Tibial nerve (tissue), 4 donors: ENCODE results near the gene PHACTR4. TPM values are rescaled to one million over a fixed set of nuclear protein-coding genes. Genes with fewer than 3 reads are reported as not detected.

ENCODE experiments used
- DNase-seq, 2 donors: peaks; one replicate each; pipeline ENCODE4 v3.0.0-alpha.2; 2019; ENCODE audit warnings: low spot score in 2 of 2
- H3K27ac ChIP-seq, 4 donors: fragments of 200-600 bp; sonication (generic) in 3 of 4; one replicate each; pipeline ENCODE4 v1.5.1; 2017 to 2019; ENCODE audit warnings: mild to moderate bottlenecking in 1 of 4
- H3K27me3 ChIP-seq, 2 donors: fragments of 200-600 bp; sonication (generic) in 1 of 2; one replicate each; pipeline versions ENCODE4 v1.5.1 to v1.6.0; 2017 to 2019
- H3K36me3 ChIP-seq, 3 donors: fragments of 200-600 bp; sonication (generic); one replicate each; pipeline ENCODE4 v1.5.1; 2018 to 2019
- H3K4me1 ChIP-seq, 4 donors: fragments of 200-600 bp; sonication (generic) in 3 of 4; one replicate each; pipeline ENCODE4 v1.5.1; 2017 to 2019
- H3K4me3 ChIP-seq, 4 donors: fragments of 200-600 bp; sonication (generic) in 3 of 4; one replicate each; pipeline ENCODE4 v1.5.1; 2017 to 2019; ENCODE audit warnings: mild to moderate bottlenecking in 1 of 4, moderate library complexity in 1 of 4
- H3K9me3 ChIP-seq, 4 donors: fragments of 200-600 bp; sonication (generic) in 3 of 4; one replicate each; pipeline ENCODE4 v1.5.1; 2017 to 2019
- CTCF ChIP-seq, 5 experiments: fragments of 200-600 bp in 3 of 5; fragments of 450-650 bp in 2 of 5; sonication (generic) in 3 of 5; IDR thresholded peaks; one replicate each; pipeline ENCODE4 v1.5.1; 2016 to 2019; ENCODE audit warnings: antibody characterized with exemption in 5 of 5, mild to moderate bottlenecking in 3 of 5, moderate library complexity in 2 of 5
- EP300 ChIP-seq, 2 donors: sonication (generic); formaldehyde crosslinking; IDR thresholded peaks; one replicate each; pipeline ENCODE4 v1.6.1; 2017; ENCODE audit warnings: antibody characterized with exemption in 2 of 2, mild to moderate bottlenecking in 1 of 2
- POLR2A ChIP-seq, 2 donors: fragments of 450-650 bp; IDR thresholded peaks; one replicate each; pipeline ENCODE4 v1.6.1; 2017; ENCODE audit warnings: antibody characterized with exemption in 2 of 2, mild to moderate bottlenecking in 2 of 2, moderate library complexity in 2 of 2
- WGBS, 2 donors: methylation state at CpG; one replicate each; pipeline ENCODE4 v1.1.5; 2018; 5-methylcytosine and 5-hydroxymethylcytosine counted together
- total RNA-seq, 4 donors: library from RNA; depleted of rRNA; stranded (reverse); fragments of >200 nt; gene quantifications; one replicate each; pipeline ENCODE4 v1.1.0, GENCODE V29; 2016

The PHACTR4 gene
- total RNA-seq, 4 donors from 2014 or later = 25.1 to 38.7 (median 33.6) TPM

GRCh38 chr1:28526886-28527285 lies 157.3 kb downstream of the PHACTR4 start:
- no peak for TF ChIP-seq EP300 (IDR thresholded peaks at IDR 0.05)
- no peak for TF ChIP-seq CTCF (IDR thresholded peaks at IDR 0.05)
- TF ChIP-seq POLR2A (IDR thresholded peaks at IDR 0.05) = no peak
- 91 to 96% methylated on average over 9 of the region's 9 CpGs for WGBS, 2 donors
- Histone ChIP-seq H3K36me3 (peaks cover 0 to 19% (median 0%) of the 10 kb centered on the region in 3 donors), H3K27ac (no peak overlapping the region), H3K4me1 (no peaks in the 10 kb centered on the region), H3K27me3 (no peaks in the 10 kb centered on the region), H3K4me3 (no peak overlapping the region), H3K9me3 (no peaks in the 10 kb centered on the region)
- DNase-seq = no peak

DNA sequence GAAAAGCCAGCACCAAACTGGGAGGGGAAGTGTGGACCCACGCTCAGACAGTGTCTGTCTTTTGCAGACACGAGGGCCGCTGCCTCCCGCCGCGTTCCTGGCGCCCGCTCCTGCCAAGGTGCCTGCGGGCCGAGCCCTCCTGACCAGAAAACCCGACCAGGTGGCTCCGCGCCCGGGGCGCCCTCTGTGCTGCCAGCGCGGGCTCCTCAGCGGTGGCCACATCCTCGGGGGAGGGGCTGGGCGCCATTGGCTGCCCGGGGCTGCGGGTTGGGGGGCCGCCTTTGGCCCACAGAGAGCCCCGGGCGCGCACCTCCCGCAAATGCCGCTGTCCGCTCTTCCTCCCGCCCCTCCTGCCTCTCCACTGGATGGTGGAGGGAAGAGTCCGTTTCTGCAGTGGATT lies 160.9 kb downstream of the PHACTR4 start:
- DNase-seq = no peak
- Histone ChIP-seq H3K27ac (no peak overlapping the region), H3K4me3 (no peak overlapping the region), H3K27me3 (no peaks in the 10 kb centered on the region), H3K4me1 (no peaks in the 10 kb centered on the region), H3K9me3 (no peaks in the 10 kb centered on the region), H3K36me3 (peaks cover 0 to 45% (median 0%) of the 10 kb centered on the region in 3 donors)
- TF ChIP-seq POLR2A (IDR thresholded peaks at IDR 0.05) (no peak), CTCF (IDR thresholded peaks at IDR 0.05) (no peak), EP300 (IDR thresholded peaks at IDR 0.05) (no peak)
- 93 to 97% methylated on average over 12 to 15 of the region's 31 CpGs for WGBS, 2 donors

DNA sequence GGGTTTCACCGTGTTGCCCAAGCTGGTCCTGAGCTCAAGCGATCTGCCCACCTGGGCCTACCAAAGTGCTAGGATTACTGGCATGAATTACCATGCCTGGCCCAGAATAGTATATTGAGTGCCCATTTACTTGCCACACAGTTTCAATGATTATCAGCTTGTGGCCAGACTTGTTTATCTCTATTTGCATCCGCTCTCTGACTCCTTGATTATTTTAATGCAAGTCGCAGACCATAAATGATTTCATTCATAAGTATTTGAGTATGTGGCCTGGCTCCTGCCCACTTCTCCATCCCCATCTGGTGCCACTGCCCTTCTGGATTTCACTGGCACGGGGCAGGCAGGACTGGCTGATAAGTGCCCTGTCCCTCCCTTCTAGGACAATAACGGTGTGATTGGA lies 165.1 kb downstream of the PHACTR4 start:
- Histone ChIP-seq H3K36me3 (peaks cover 0 to 76% (median 0%) of the 10 kb centered on the region in 3 donors), H3K4me3 (no peak overlapping the region), H3K27me3 (no peaks in the 10 kb centered on the region), H3K9me3 (no peaks in the 10 kb centered on the region), H3K4me1 (no peaks in the 10 kb centered on the region), H3K27ac (no peak overlapping the region)
- no peak for TF ChIP-seq POLR2A (IDR thresholded peaks at IDR 0.05)
- no peak for DNase-seq
- 90 to 94% methylated on average over 6 of the region's 6 CpGs for WGBS, 2 donors

- no peak for TF ChIP-seq POLR2A (IDR thresholded peaks at IDR 0.05)
- TF ChIP-seq EP300 (IDR thresholded peaks at IDR 0.05) = no peak
- no peak for TF ChIP-seq CTCF (IDR thresholded peaks at IDR 0.05)
- no peak for DNase-seq
- 83 to 100% methylated on average over 6 of the region's 6 CpGs for WGBS, 2 donors
- Histone ChIP-seq H3K27ac (no peak overlapping the region), H3K4me3 (no peak overlapping the region), H3K9me3 (no peaks in the 10 kb centered on the region), H3K27me3 (no peaks in the 10 kb centered on the region), H3K4me1 (no peaks in the 10 kb centered on the region), H3K36me3 (peaks cover 0 to 74% (median 0%) of the 10 kb centered on the region in 3 donors)
Measured at GRCh38 chr1:28535180-28535579, 165.6 kb downstream of the PHACTR4 start.

- H3K36me3 ChIP-seq = peaks cover 0 to 50% (median 0%) of the 10 kb centered on the region in 3 donors
- H3K4me1 ChIP-seq = no peaks in the 10 kb centered on the region
- H3K27ac ChIP-seq = no peak overlapping the region
- no peak for TF ChIP-seq CTCF (IDR thresholded peaks at IDR 0.05)
- no peak for TF ChIP-seq EP300 (IDR thresholded peaks at IDR 0.05)
- TF ChIP-seq POLR2A (IDR thresholded peaks at IDR 0.05) = no peak
- no peaks in the 10 kb centered on the region for H3K27me3 ChIP-seq
- no peaks in the 10 kb centered on the region for H3K9me3 ChIP-seq
- no peak overlapping the region for H3K4me3 ChIP-seq
- WGBS, 2 donors = 87 to 88% methylated on average over 8 of the region's 8 CpGs
- DNase-seq = no peak
Measured at GRCh38 chr1:28537457-28538199, 168.1 kb downstream of the PHACTR4 start.
